Measurements from ENCODE around the gene C9. TPM values are rescaled to one million over a fixed set of nuclear protein-coding genes. Genes with fewer than 3 reads are reported as not detected.
"Not testable (repeated sequence)": the region's sequence is repeated elsewhere in the genome, so short reads cannot be mapped to it uniquely, and the experiment has no call there.

Gene C9
- total RNA-seq, 2 donors from 2014 or later, result not detected

GRCh38 chr5:39337252-39337915 lies 26.9 kb downstream of the C9 start:
- Histone ChIP-seq H3K9me3 (ENCODE audit: control insufficient read depth, low read length) (no peaks in the 10 kb centered on the region), H3K27ac (ENCODE audit: low read depth, low read length) (no peak overlapping the region), H3K36me3 (ENCODE audit: control insufficient read depth, insufficient read depth, low read length) (no peaks in the 10 kb centered on the region), H3K4me3 (ENCODE audit: low read length) (no peak overlapping the region), H3K9ac (ENCODE audit: extremely low read depth, low read length, poor library complexity, severe bottlenecking) (no peak overlapping the region), H3K27me3 (ENCODE audit: control insufficient read depth, insufficient read depth, low read length, poor library complexity, severe bottlenecking) (no peaks in the 10 kb centered on the region), H3K4me1 (ENCODE audit: control insufficient read depth, insufficient read depth, low read length) (no peaks in the 10 kb centered on the region)
- no peak for TF ChIP-seq CTCF (conservative IDR thresholded peaks at IDR 0.05)
- no peak for DNase-seq
- H3K4me1 Mint-ChIP-seq, result no peaks in the 10 kb centered on the region
- no peaks in the 10 kb centered on the region for H3K27me3 Mint-ChIP-seq (ENCODE audit: insufficient read depth)
- no peak overlapping the region for H3K4me3 Mint-ChIP-seq
- H3K9me3 Mint-ChIP-seq, result peaks cover 20% of the 10 kb centered on the region
- no peak overlapping the region for H3K27ac Mint-ChIP-seq
- H3K36me3 Mint-ChIP-seq (ENCODE audit: low read depth), result no peaks in the 10 kb centered on the region
- WGBS, 2 experiments (ENCODE audit: insufficient coverage in 1 of 2, insufficient read length in 1 of 2), result 83% methylated on average over 1 of the region's 1 CpG; no CpG with 5 or more reads in 1 of the 2 experiments

- not testable (repeated sequence) for DNase-seq; H3K36me3 Mint-ChIP-seq (ENCODE audit: low read depth); H3K9me3 ChIP-seq (ENCODE audit: control insufficient read depth, low read length); H3K4me1 Mint-ChIP-seq; H3K4me1 ChIP-seq (ENCODE audit: control insufficient read depth, insufficient read depth, low read length); H3K9ac ChIP-seq (ENCODE audit: extremely low read depth, low read length, poor library complexity, severe bottlenecking); H3K4me3 ChIP-seq (ENCODE audit: low read length); H3K27ac ChIP-seq (ENCODE audit: low read depth, low read length); H3K27me3 Mint-ChIP-seq (ENCODE audit: insufficient read depth); H3K36me3 ChIP-seq (ENCODE audit: control insufficient read depth, insufficient read depth, low read length); H3K4me3 Mint-ChIP-seq; H3K27me3 ChIP-seq (ENCODE audit: control insufficient read depth, insufficient read depth, low read length, poor library complexity, severe bottlenecking); H3K27ac Mint-ChIP-seq
- 89% methylated on average over 22 of the region's 27 CpGs; no CpG with 5 or more reads in 1 of the 2 experiments for WGBS, 2 experiments (ENCODE audit: insufficient coverage in 1 of 2, insufficient read length in 1 of 2)
- H3K9me3 Mint-ChIP-seq, result peaks cover 23% of the 10 kb centered on the region
Measured at GRCh38 chr5:39334296-39334695, 30.0 kb downstream of the C9 start.

GRCh38 chr5:39333104-39333503 lies 31.2 kb downstream of the C9 start:
- Histone ChIP-seq H3K9ac (ENCODE audit: extremely low read depth, low read length, poor library complexity, severe bottlenecking) (no peak overlapping the region), H3K27ac (ENCODE audit: low read depth, low read length) (no peak overlapping the region), H3K27me3 (ENCODE audit: control insufficient read depth, insufficient read depth, low read length, poor library complexity, severe bottlenecking) (no peaks in the 10 kb centered on the region), H3K36me3 (ENCODE audit: control insufficient read depth, insufficient read depth, low read length) (no peaks in the 10 kb centered on the region), H3K9me3 (ENCODE audit: control insufficient read depth, low read length) (no peaks in the 10 kb centered on the region), H3K4me1 (ENCODE audit: control insufficient read depth, insufficient read depth, low read length) (no peaks in the 10 kb centered on the region), H3K4me3 (ENCODE audit: low read length) (no peak overlapping the region)
- WGBS, 2 experiments (ENCODE audit: insufficient coverage in 1 of 2, insufficient read length in 1 of 2), result 92 to 100% methylated on average over 1 of the region's 1 CpG
- Mint-ChIP-seq H3K4me1 (no peaks in the 10 kb centered on the region), H3K27ac (no peak overlapping the region), H3K4me3 (no peak overlapping the region), H3K36me3 (ENCODE audit: low read depth) (no peaks in the 10 kb centered on the region), H3K9me3 (peaks cover 23% of the 10 kb centered on the region), H3K27me3 (ENCODE audit: insufficient read depth) (no peaks in the 10 kb centered on the region)
- no peak for DNase-seq
- TF ChIP-seq CTCF (conservative IDR thresholded peaks at IDR 0.05), result no peak
